Measurements from ENCODE around the gene PTH2. TPM values are rescaled to one million over a fixed set of nuclear protein-coding genes. Genes with fewer than 3 reads are reported as not detected.

Gene PTH2
- total and polyA plus RNA-seq, 10 of the 15 experiments (the other 5 are each of a cell fraction or from before 2014, with no cell fraction given): not detected

DNA sequence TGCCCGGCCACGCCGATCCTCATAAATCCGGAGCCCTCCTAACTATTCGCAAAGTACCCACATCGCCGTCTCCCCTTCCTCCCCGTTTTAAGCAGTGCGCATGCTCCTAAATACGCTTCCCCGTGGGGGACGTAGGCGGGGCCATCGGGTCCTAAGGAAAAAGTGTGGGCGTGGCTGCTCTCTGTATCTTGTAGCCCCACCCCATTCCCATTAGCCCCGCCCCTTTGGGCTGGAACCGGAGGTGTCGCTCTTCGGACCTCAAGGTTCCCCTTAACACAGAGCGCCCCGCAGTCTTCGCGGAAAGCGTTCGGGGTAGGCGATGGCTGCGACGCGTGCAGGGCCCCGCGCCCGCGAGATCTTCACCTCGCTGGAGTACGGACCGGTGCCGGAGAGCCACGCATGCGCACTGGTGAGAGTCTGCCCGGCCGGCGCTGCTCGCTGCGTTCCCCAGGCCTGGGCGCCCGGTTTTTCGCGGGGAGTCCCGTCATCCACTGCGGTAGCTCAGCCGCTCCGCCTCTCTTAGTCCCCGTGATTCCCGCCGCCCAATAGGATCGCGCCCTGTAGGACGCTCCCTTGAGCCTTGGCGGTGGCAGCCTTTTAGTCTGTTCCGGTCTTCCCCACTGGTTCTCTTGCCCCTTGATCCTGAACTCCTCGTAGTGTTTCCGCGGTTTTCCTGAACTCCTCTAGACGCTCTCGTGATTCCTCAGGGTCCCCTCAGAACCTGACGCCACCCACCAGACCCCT, 29.9 kb upstream of the PTH2 start, which contains the start of gene ALDH16A1 (continued):
- TF ChIP-seq ZNF592 (IDR thresholded peaks at IDR 0.05) (no peak), NRF1 (conservative IDR thresholded peaks at IDR 0.05; ENCODE audit: low read depth, low read length) (peak; percentile 88), IKZF2 (IDR thresholded peaks at IDR 0.05) (no peak; a peak in 2 of 4 replicates), TCF7 (IDR thresholded peaks at IDR 0.05; ENCODE audit: borderline replicate concordance) (no peak), CBX3 (IDR thresholded peaks at IDR 0.05; ENCODE audit: borderline replicate concordance, low read depth) (no peak), CEBPB (IDR thresholded peaks at IDR 0.05; ENCODE audit: borderline replicate concordance in 1 of 2, low read depth in 2 of 2, low read length in 2 of 2) (no peak), BHLHE40 (IDR thresholded peaks at IDR 0.05; ENCODE audit: borderline replicate concordance in 1 of 2, low read depth in 2 of 2, low read length in 1 of 2) (peak; percentile 51 to 83; a peak in 3 of 4 replicates), MYB (IDR thresholded peaks at IDR 0.05; ENCODE audit: borderline replicate concordance, low read depth, low read length) (no peak), HDAC6 (IDR thresholded peaks at IDR 0.05; ENCODE audit: unreplicated experiment) (no peak), KLF5 (IDR thresholded peaks at IDR 0.05; ENCODE audit: partially characterized antibody) (peak; percentile 51), ATF3 (IDR thresholded peaks at IDR 0.05; ENCODE audit: borderline replicate concordance, extremely low read depth, low read depth, low read length) (peak; percentile 47; the same call in 1 of the 2 replicates), FOS (IDR thresholded peaks at IDR 0.05; ENCODE audit: borderline replicate concordance, extremely low read depth, insufficient read length) (peak; percentile 9), SP1 (IDR thresholded peaks at IDR 0.05; ENCODE audit: low read depth, low read length) (peak; percentile 68), ZBTB33 (IDR thresholded peaks at IDR 0.05) (no peak), JUND (IDR thresholded peaks at IDR 0.05; ENCODE audit: low read depth, low read length) (0 out of 2 replicates have a peak, but pooled peaks have one; percentile 4), BACH1 (IDR thresholded peaks at IDR 0.05; ENCODE audit: borderline replicate concordance) (peak; percentile 72; the same call in 1 of the 2 replicates), GABPA (IDR thresholded peaks at IDR 0.05; ENCODE audit: low read depth) (peak; percentile 63), NR2F1 (conservative IDR thresholded peaks at IDR 0.05) (peak; percentile 52; the same call in 1 of the 2 replicates), RUNX3 (IDR thresholded peaks at IDR 0.05; ENCODE audit: low read length) (peak; percentile 62; the same call in 1 of the 2 replicates), NR2C1 (IDR thresholded peaks at IDR 0.05) (no peak)

Measured in GM12878 (cell line).